ENCODE measurements around the gene ZNF3. TPM values are rescaled to one million over a fixed set of nuclear protein-coding genes. Genes with fewer than 3 reads are reported as not detected.

ZNF3 gene
- total RNA-seq, 1 donor: 24.3 TPM

GRCh38 chr7:100077205-100077604 lies 4.3 kb downstream of the ZNF3 start:
- TF ChIP-seq, protein P1, sequence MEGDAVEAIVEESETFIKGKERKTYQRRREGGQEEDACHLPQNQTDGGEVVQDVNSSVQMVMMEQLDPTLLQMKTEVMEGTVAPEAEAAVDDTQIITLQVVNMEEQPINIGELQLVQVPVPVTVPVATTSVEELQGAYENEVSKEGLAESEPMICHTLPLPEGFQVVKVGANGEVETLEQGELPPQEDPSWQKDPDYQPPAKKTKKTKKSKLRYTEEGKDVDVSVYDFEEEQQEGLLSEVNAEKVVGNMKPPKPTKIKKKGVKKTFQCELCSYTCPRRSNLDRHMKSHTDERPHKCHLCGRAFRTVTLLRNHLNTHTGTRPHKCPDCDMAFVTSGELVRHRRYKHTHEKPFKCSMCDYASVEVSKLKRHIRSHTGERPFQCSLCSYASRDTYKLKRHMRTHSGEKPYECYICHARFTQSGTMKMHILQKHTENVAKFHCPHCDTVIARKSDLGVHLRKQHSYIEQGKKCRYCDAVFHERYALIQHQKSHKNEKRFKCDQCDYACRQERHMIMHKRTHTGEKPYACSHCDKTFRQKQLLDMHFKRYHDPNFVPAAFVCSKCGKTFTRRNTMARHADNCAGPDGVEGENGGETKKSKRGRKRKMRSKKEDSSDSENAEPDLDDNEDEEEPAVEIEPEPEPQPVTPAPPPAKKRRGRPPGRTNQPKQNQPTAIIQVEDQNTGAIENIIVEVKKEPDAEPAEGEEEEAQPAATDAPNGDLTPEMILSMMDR (IDR thresholded peaks at IDR 0.05; ENCODE audit: insufficient read depth, low read length): no peak
- DNase-seq (ENCODE audit: low read depth): no peak

GRCh38 chr7:100075418-100075817 lies 6.1 kb downstream of the ZNF3 start:
- no peak for DNase-seq (ENCODE audit: low read depth)
- TF ChIP-seq, protein P1 (IDR thresholded peaks at IDR 0.05; ENCODE audit: insufficient read depth, low read length): no peak
- H3K4me3 ChIP-seq (ENCODE audit: low read depth, low read length): no peak overlapping the region

More at GRCh38 chr7:100077205-100077604, 4.3 kb downstream of the ZNF3 start:
- H3K4me3 ChIP-seq (ENCODE audit: low read depth, low read length): no peak overlapping the region

GRCh38 chr7:100074841-100075240 lies 6.7 kb downstream of the ZNF3 start:
- TF ChIP-seq, protein P1 (IDR thresholded peaks at IDR 0.05; ENCODE audit: insufficient read depth, low read length): no peak
- no peak overlapping the region for H3K4me3 ChIP-seq (ENCODE audit: low read depth, low read length)
- no peak for DNase-seq (ENCODE audit: low read depth)

- DNase-seq (ENCODE audit: low read depth): no peak
- TF ChIP-seq, protein P1 (IDR thresholded peaks at IDR 0.05; ENCODE audit: insufficient read depth, low read length): no peak
- H3K4me3 ChIP-seq (ENCODE audit: low read depth, low read length): no peak overlapping the region
Observed at GRCh38 chr7:100072462-100072861, 9.1 kb downstream of the ZNF3 start.

DNA sequence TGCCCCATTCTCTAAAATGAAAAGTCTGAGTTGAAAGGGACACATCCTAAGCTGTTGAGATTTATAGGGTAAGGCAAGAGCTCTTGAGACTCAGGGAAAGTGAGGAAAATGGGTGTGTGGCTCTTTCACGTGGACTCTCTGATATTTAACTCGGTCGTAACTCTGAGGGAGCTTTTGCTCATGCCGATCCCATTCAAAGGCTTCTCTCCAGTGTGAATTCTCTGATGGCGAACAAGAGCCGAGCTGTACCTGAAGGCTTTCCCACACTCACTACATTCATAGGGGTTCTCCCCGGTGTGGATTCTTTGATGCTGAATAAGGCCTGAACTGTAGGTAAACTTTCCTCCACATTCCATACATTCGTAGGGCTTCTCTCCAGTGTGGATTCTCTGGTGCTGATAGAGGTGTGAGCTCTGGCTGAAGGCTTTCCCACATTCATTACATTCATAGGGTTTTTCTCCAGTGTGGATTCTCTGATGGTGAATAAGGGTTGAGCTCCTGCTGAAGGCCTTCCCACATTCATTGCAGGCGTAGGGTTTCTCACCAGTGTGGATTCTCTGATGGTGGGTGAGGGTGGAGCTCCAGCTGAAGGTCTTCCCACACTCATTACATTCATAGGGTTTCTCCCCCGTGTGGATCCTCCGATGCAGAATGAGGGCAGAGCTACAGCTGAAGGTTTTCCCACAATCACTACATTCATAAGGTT lies 10.4 kb downstream of the ZNF3 start:
- TF ChIP-seq, protein P1 (IDR thresholded peaks at IDR 0.05; ENCODE audit: insufficient read depth, low read length): no peak
- no peak overlapping the region for H3K4me3 ChIP-seq (ENCODE audit: low read depth, low read length)
- no peak for DNase-seq (ENCODE audit: low read depth)

DNA sequence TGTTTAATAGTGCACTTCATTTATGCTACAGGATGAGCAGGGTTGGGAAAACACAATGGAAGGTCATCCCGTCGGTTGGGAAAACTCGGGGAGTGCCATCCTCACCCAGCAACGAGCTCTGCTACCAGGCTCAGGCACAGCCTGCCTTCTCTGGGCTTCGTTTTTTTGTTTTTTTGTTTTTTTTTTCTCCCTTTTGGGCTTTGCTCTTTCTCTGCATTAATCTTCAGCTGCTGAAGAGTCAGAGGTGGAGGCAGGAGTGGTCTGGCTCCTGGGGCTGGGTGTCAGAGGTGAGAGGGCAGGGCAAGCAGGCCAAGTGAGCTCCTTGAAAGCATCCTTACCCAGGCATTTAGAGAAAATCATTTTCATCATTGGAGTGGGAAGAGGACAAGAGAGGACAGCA lies 11.5 kb downstream of the ZNF3 start:
- DNase-seq (ENCODE audit: low read depth): no peak
- H3K4me3 ChIP-seq (ENCODE audit: low read depth, low read length): no peak overlapping the region
- TF ChIP-seq, protein P1 (IDR thresholded peaks at IDR 0.05; ENCODE audit: insufficient read depth, low read length): no peak

DNA sequence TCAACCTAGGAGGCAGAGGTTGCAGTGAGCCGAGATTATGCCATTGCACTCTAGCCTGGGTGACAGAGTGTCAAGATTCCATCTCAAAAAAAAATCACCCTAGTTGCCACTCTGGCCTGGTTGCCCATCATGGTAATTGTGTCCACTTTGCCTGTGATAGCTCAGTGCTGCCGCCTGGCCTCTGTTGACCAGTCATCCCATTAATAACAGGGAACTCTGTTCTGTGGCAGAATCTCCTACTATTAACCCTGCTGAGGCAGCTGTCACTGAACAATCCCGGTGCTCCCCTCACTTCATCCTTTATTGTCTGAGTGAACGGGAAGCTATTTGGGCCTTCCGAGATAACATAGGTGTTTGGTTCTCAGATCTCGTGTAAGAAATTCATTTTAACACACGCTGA lies 14.6 kb downstream of the ZNF3 start:
- TF ChIP-seq, protein P1 (IDR thresholded peaks at IDR 0.05; ENCODE audit: insufficient read depth, low read length): no peak
- DNase-seq (ENCODE audit: low read depth): no peak
- H3K4me3 ChIP-seq (ENCODE audit: low read depth, low read length): no peak overlapping the region

Measured in fibroblast of the aortic adventitia (primary cell).